NCI-H2081 treated with DMSO at 0.1 percent for 48 hours (cell line): ENCODE measurements around the gene TMC2.
A peak's percentile ranks its signal among the peaks of the same experiment; 100 is the strongest.
"Not testable (repeated sequence)": the region's sequence is repeated elsewhere in the genome, so short reads cannot be mapped to it uniquely, and the experiment has no call there.

Experiments
- DNase-seq: peaks from one replicate; lab custom pipeline; 2025; lab: John Stamatoyannopoulos, UW

TMC2 gene

DNA sequence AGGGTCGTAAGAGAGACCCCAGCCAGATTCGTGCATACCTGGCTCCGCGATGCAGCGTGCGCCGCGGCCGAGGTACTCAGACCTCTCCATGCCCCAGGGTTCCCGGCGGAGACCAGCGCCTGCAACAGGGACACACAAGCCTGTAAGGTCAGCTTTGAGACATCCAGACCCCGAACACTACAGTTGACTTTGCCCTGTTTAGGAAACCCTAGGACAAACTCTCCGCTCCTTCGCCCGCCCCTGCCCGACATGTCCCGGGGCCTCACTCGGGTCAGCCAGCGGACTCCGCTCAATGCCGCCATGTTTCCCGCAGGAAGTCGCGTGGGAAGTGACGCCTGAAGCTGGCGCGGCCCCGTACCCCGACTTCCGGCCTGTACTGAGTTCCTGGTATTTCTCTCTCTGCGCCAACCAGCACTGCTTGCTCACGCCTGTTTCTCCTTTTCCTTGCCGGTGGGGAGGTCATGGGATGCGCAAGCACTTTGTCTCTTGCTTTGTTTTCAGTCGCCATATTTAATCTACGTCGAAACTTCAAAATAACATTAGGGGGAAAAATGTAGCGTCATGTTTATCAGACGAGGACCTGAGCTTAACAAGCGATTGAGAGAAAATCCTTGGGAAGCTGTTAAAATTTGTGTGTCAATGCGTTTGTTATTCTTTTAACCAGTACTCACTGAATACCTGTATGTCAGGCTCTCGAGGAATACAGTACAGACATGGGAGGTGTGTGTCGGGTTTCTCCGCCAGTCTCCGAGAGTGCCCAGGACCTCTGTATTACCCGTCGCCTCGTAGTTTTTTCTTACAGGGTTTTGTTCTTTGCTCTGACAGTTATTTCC is 127.7 kb downstream of the TMC2 start, which contains the start of gene IDH3B:
Gene IDH3B, minus strand, starts transcription at position 330 of the 833 bp plus-strand sequence. Its CDS starts 28 bp downstream, at position 302.
- DNase-seq = peak; percentile 61

DNA sequence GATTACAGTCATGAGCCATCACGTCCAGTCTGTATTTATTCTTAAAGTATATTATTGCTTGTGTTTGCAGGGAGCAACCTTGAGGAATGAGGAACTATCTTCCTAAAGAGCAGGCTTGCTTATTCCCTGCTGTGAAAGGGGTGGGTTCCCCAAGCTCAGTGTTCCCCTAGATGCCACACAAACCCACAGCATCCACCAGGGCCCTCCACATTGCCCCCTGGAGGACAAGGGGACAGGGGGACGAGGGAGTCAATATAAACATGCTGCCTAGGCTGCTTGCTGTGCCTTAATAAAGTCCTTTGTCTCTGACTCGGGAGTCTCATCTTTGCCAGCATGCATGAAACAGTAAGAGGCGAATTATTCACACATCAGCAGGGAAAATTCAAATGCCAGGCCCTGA is 135.6 kb downstream of the TMC2 start:
- no peak for DNase-seq

DNA sequence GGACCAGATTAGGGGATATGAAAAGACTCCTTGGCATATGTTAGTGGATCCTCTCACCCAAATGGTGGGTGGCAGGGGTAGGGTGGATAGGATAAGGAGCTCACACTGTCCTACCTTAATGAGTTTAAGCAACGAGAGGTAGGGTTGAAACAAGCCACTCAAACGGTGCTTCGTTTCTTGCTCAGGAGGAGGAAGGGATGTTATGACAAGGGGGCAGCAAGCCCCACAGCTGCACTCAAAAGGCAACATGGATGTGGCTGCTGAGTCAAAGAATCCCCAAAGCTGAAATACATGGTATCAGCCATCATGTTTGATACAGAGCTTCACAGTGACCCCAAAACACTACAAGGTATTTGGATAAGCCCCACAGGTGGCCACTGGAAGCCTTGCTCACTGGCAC is 136.1 kb downstream of the TMC2 start:
- DNase-seq = no peak

DNA sequence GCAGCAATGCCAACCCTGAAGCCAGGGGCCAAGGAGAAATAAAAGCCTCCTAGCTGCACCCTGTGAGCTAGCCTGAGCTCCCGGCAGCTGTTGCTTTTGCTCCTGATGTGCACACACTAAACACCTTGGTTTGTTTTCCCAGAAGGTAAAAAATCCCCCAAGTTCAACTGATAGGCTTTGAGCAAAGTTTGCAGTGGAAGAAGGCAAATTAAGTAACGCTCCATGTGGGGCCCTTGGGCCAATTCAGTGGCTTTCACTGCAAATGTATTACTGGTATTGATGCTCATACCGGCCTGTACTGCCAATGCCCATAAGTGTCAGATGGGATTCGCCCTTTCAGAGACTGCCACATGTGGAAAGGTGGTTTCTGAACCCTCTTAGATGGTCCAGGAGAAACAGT is 137.1 kb downstream of the TMC2 start:
- DNase-seq = no peak

DNA sequence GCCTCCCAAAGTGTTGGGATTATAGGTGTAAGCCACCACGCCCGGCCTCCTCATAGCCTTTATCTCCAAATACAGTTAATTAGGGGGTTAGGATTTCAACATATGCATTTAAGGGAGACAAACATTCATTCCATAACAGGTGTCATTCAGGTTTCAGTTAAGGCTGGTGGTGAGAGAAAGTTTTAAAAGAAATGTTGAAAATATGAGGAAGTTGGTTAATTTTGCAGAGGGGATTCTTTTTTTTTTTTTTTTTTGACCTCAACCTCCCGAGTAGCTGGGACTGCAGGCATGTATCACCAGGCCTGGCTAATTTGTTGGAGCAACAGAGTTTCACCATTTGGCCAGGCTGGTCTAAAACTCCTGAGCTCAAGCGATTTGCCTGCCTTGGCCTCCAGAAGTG is 143.7 kb downstream of the TMC2 start:
- no peak for DNase-seq

DNA sequence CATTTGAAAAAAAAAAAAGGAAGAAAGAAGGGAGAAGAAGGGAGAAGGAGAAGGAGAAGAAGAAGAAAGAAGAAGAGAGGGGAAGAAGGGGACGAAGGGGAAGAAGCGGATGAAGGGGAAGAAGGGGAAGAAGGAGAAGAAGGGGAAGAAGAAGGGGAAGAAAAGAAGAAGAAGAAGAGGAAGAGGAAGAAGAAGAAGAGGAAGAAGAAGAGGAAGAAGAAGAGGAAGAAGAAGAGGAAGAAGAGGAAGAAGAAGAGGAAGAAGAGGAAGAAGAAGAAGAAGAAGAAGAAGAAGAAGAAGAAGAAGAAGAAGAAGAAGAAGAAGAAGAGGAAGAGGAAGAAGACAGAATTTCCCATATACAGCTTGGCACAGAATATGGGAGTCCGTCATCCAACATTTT is 145.7 kb downstream of the TMC2 start:
- not testable (repeated sequence) for DNase-seq

DNA sequence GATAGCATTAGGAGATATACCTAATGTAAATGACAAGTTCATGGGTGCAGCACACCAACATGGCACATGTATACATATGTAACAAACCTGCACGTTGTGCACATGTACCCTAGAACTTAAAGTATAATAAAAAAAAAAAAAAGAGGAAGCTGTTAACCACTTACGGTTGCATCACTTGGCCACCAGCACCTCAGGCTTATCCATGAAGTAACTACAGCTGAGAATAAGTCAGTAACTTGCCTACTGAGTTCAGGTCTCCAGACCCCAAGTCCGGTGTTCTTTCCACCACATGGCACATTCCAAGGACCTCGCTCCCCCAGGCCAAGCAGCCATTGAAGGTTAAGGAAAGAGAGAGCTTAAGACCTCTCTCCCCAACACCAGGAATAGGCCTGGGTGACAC is 148.4 kb downstream of the TMC2 start:
- not testable (repeated sequence) for DNase-seq

DNA sequence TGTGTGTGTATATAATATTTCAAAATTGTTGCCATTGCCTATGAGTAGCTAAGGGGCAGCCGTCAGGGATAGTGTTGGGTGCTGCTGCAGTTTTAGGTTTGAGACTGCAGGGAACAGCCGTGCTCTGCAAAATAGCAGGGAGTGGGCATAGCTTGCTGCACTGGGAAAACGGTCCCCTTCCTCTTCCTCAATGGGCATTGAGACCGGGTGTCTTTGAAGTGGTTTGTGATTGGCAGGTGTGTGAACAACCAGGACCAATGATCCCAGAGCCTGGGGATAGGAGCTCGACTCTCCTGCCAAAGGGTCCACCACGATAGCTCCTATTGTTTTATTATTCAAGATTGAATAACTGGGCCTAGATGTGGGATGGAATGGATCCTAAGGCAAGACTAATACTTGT is 151.1 kb downstream of the TMC2 start:
- no peak for DNase-seq

DNA sequence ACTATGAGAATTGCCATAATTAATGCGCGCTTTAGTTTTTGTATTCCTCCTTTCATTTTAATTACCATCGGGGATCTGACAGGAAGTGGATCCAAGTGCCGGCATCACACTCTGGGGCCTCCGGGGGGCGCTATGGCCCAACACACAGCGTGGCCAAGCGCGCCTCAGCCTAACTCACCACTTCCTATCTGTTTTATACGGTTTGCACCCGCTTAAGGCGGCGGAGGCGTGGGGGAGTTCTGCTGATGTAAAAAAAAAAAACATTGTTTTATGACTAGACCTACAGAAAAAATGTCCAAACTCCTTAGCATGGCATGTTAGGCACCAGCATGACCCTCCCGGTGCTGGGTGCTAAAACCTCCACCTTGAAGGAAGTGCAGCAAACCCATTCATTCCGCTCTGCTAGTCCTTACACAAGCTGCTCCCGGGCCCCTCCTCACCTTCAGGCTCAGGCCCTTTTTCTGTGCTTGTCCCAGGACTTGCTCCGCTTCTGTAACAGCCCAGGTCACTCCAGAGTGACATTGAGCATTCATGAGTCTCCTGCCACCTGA is 151.7 kb downstream of the TMC2 start:
- no peak for DNase-seq

DNA sequence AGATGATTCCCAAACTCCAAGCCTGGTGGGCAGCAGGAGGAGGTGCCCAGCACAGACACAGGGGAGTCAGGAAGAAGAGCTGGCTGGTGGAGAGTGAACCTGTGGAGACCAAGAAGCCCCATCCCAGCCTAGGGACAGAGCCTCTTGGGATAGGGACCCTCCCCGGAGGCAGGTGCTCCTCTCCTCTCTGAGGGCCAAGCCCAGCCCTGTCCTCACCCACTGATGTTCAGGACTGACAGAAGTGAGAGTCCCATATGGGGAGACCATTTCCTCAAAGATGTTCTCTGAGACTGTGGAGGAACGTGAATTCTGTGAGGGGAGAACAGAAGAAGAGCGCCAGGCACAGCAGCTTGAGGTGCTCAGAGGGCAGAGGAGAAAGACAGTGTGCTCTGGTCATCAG is 153.8 kb downstream of the TMC2 start:
- no peak for DNase-seq

DNA sequence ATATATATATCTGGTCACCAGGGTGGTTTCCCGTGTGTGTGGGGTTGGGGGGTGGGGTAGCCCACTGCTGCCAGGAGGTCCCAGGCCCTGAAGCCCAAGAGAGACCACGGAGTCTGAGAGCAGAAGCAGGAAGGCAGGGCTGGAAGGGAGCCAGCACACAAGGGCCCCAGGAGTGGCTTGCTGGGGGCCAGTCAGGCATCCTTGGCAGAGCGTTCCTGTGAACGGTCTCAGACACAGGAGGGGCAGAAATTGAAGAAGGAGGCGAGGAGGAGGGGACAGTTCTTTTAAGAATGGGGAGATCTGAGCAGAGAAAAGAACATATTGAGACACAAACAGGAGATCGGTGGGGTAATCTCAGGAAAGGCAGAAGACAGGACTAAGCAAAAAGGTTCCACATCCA is 154.3 kb downstream of the TMC2 start:
- no peak for DNase-seq

DNA sequence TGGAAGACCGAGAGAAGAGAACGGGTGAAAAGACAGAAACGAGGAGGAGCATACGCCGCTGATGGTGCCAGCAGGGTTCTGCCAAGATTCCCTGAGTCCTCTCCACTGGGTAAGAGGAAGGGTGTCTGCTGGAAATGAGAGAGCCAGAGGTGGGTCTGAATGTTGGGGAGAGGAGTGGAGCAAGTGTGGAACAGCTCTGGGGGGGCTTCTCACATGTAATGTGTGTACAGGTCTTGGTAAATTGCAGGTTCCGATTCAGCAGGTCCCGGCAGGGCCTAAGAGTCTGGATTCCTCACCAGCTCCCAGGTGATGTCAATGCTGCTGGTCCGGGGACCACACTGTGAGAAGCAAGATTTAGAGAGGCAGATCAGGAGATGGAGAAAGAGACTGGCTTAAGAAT is 154.8 kb downstream of the TMC2 start:
- no peak for DNase-seq
